SK-N-SH (cell line): Measurements from ENCODE around the gene SLC41A3. TPM values are rescaled to one million over a fixed set of nuclear protein-coding genes. Genes with fewer than 3 reads are reported as not detected.

Experiments used
- CTCF ChIA-PET: fragments of 300-600, 350-600 bp; formaldehyde crosslinking; extraction: SDS; loops from one replicate; lab custom pipeline; 2021; lab: Yijun Ruan, JAX
- POLR2A ChIA-PET: fragments of 350-600 bp; sonication (Branson Sonifier 250); formaldehyde crosslinking; extraction: SDS; loops from one replicate; lab custom pipeline; 2020; ENCODE audit warnings: antibody characterized with exemption, inconsistent platforms; lab: Yijun Ruan, JAX
- DNase-seq: peaks from one replicate; pipeline ENCODE4 v3.0.0; 2012
- H2AFZ ChIP-seq: fragments of 200-600 bp; sonication (generic); 2 replicates; pipeline ENCODE4 v1.8.1; 2016; ENCODE audit warnings: antibody characterized with exemption, mild to moderate bottlenecking, low read depth
- H3F3A ChIP-seq: fragments of 200-600 bp; sonication (generic); replicated peaks from 2 replicates; pipeline ENCODE3; 2016; ENCODE audit warnings: antibody characterized with exemption, mild to moderate bottlenecking; ENCODE audit not compliant: insufficient read depth
- H3K27ac ChIP-seq, 2 experiments: fragments of 200-500 bp in 1 of 2; fragments of 200-600 bp in 1 of 2; sonication (Bioruptor generic) in 1 of 2; sonication (generic), shearing (Covaris generic) in 1 of 2; 2 replicates each; pipeline versions ENCODE4 v1.5.1 to v1.6.1; 2014 to 2016; ENCODE audit warnings: low read depth in 2 of 2, inconsistent platforms in 1 of 2, low read length in 1 of 2, mild to moderate bottlenecking in 1 of 2, mixed read lengths in 1 of 2
- H3K27me3 ChIP-seq: fragments of 200-600 bp; sonication (generic), shearing (Covaris generic); 2 replicates; pipeline ENCODE4 v1.6.1; 2016; ENCODE audit warnings: mixed run types; ENCODE audit not compliant: insufficient read depth
- H3K36me3 ChIP-seq, 2 experiments: fragments of 200-500 bp in 1 of 2; fragments of 200-600 bp in 1 of 2; sonication (Bioruptor generic) in 1 of 2; sonication (generic) in 1 of 2; replicated peaks in 1 of 2; 2 replicates each; pipeline versions ENCODE3 to v1.5.1; 2014 to 2016; ENCODE audit warnings: low read length in 1 of 2, mild to moderate bottlenecking in 1 of 2; ENCODE audit not compliant: insufficient read depth in 2 of 2, control insufficient read depth in 1 of 2
- H3K4me1 ChIP-seq, 2 experiments: fragments of 200-500 bp in 1 of 2; fragments of 200-600 bp in 1 of 2; sonication (Bioruptor generic) in 1 of 2; sonication (generic), shearing (Covaris generic) in 1 of 2; 2 replicates each; pipeline versions ENCODE4 v1.5.1 to v1.6.1; 2014 to 2016; ENCODE audit warnings: low read depth in 1 of 2, low read length in 1 of 2, mixed run types in 1 of 2; ENCODE audit not compliant: insufficient read depth in 2 of 2, control insufficient read depth in 1 of 2
- H3K4me2 ChIP-seq: fragments of 200-600 bp; sonication (generic), shearing (Covaris generic); 2 replicates; pipeline ENCODE4 v1.6.1; 2017; ENCODE audit warnings: mixed run types
- H3K4me3 ChIP-seq, 2 experiments: fragments of 200-500 bp in 1 of 2; fragments of 200-600 bp in 1 of 2; sonication (Bioruptor generic) in 1 of 2; sonication (generic), shearing (Covaris generic) in 1 of 2; 2 replicates each; pipeline versions ENCODE4 v1.5.1 to v1.8.1; 2014 to 2016; ENCODE audit warnings: low read depth in 2 of 2, inconsistent platforms in 1 of 2, low read length in 1 of 2, mild to moderate bottlenecking in 1 of 2, mixed read lengths in 1 of 2, moderate library complexity in 1 of 2
- H3K79me2 ChIP-seq: fragments of 200-600 bp; sonication (generic); 2 replicates; pipeline ENCODE4 v1.8.1; 2017; ENCODE audit warnings: mild to moderate bottlenecking; ENCODE audit not compliant: insufficient read depth
- H3K9ac ChIP-seq: fragments of 200-600 bp; sonication (generic); 2 replicates; pipeline ENCODE4 v1.6.1; 2017; ENCODE audit warnings: mixed run types
- H3K9me2 ChIP-seq: fragments of 200-600 bp; sonication (generic); 2 replicates; pipeline ENCODE4 v1.6.1; 2017; ENCODE audit warnings: mixed run types
- H3K9me3 ChIP-seq: fragments of 200-600 bp; sonication (generic); 2 replicates; pipeline ENCODE4 v1.6.1; 2017; ENCODE audit warnings: mixed run types, mild to moderate bottlenecking, moderate library complexity
- H4K20me1 ChIP-seq: fragments of 200-600 bp; sonication (generic); 2 replicates; pipeline ENCODE4 v1.6.1; 2017; ENCODE audit warnings: mild to moderate bottlenecking, mixed run types; ENCODE audit not compliant: insufficient read depth
- CHD2 ChIP-seq: fragments of 150-350 bp; IDR thresholded peaks from 2 replicates; pipeline ENCODE4 v1.6.1; 2018; ENCODE audit warnings: low read length; ENCODE audit not compliant: partially characterized antibody
- EP300 ChIP-seq, 2 experiments: IDR thresholded peaks; 2 replicates each; pipeline versions ENCODE4 v1.4.0 to v1.6.1; 2012; ENCODE audit warnings: borderline replicate concordance in 1 of 2, low read depth in 1 of 2, low read length in 1 of 2
- FOSL2 ChIP-seq: IDR thresholded peaks from 2 replicates; pipeline ENCODE4 v1.4.0; 2012; ENCODE audit warnings: low read depth, mild to moderate bottlenecking, moderate library complexity, borderline replicate concordance
- FOXM1 ChIP-seq: IDR thresholded peaks from 2 replicates; pipeline ENCODE4 v1.4.0; 2012; ENCODE audit warnings: low read depth, mild to moderate bottlenecking
- GABPA ChIP-seq: IDR thresholded peaks from 2 replicates; pipeline ENCODE4 v1.4.0; 2012; ENCODE audit warnings: low read depth, mild to moderate bottlenecking
- JUND ChIP-seq: IDR thresholded peaks from 2 replicates; pipeline ENCODE4 v1.4.0; 2012
- MXI1 ChIP-seq: IDR thresholded peaks from 2 replicates; pipeline ENCODE4 v1.6.1; 2012; ENCODE audit warnings: mild to moderate bottlenecking, low read depth, low read length, improper control_type of control experiment
- RFX5 ChIP-seq: IDR thresholded peaks from 2 replicates; pipeline ENCODE4 v1.6.1; 2012; ENCODE audit warnings: mild to moderate bottlenecking, improper control_type of control experiment, low read length
- RXRA ChIP-seq: IDR thresholded peaks from 2 replicates; pipeline ENCODE4 v1.4.0; 2012; ENCODE audit warnings: low read depth, mild to moderate bottlenecking, borderline replicate concordance
- WGBS: methylation state at CpG from one replicate; pipeline ENCODE4 v1.1.6; 2017; ENCODE audit warnings: low lambda C conversion rate; 5-methylcytosine and 5-hydroxymethylcytosine counted together
- polyA plus RNA-seq, 3 experiments: library from polyadenylated mRNA; depleted of rRNA; stranded (reverse); fragments of >200 nt; gene quantifications; 2 replicates each; pipeline ENCODE4 v1.2.3, GENCODE V29; 2012
- TF ChIP-seq, protein P1 (sequence below): fragments of 200-600 bp; sonication (generic); IDR thresholded peaks from 2 replicates; pipeline ENCODE4 v1.6.1; 2017; ENCODE audit warnings: antibody characterized with exemption, mild to moderate bottlenecking, moderate library complexity
- TF ChIP-seq, protein P2 (sequence below): IDR thresholded peaks from 2 replicates; pipeline ENCODE4 v1.6.1; 2012; ENCODE audit warnings: mild to moderate bottlenecking, low read depth, low read length, moderate library complexity
- TF ChIP-seq, protein P3 (sequence below): IDR thresholded peaks from 2 replicates; pipeline ENCODE4 v1.4.0; 2012; ENCODE audit warnings: low read depth
- TF ChIP-seq, protein P4 (sequence below): IDR thresholded peaks from 2 replicates; pipeline ENCODE4 v1.4.0; 2012; ENCODE audit warnings: low read depth, borderline replicate concordance

SLC41A3 gene
- polyA plus RNA-seq, 1 of the 3 experiments (the other 2 are of a cell fraction) = 53.4 TPM

DNA sequence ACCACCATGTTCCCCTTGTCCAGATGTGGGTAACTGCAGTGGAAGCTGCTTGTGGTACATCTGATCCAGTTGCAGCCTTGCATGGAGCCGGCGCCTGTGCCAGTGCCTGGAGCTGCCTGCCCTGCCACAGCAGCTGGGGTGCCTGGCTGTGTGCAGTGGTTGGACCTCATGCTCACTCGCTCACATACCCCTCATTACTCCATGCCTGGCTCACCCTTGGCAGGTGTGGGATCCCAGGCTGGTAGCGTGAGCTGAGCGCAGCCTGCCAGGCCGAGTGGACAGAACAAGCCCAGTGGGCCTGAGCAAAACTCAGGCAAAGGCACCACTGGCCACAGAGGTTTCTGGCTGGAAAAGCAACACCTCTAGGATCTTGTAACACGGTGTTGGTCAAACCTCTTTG is 79.2 kb downstream of the SLC41A3 start:
- POLR2A ChIA-PET = no interaction called here
- CTCF ChIA-PET = interaction anchor here (1.0 kb wide), 1 partner anchor 13 kb away, joined by 3 read pairs; no protein-coding TSS in a partner anchor
- no peak for TF ChIP-seq GABPA
- TF ChIP-seq JUND = no peak
- TF ChIP-seq, protein P1, sequence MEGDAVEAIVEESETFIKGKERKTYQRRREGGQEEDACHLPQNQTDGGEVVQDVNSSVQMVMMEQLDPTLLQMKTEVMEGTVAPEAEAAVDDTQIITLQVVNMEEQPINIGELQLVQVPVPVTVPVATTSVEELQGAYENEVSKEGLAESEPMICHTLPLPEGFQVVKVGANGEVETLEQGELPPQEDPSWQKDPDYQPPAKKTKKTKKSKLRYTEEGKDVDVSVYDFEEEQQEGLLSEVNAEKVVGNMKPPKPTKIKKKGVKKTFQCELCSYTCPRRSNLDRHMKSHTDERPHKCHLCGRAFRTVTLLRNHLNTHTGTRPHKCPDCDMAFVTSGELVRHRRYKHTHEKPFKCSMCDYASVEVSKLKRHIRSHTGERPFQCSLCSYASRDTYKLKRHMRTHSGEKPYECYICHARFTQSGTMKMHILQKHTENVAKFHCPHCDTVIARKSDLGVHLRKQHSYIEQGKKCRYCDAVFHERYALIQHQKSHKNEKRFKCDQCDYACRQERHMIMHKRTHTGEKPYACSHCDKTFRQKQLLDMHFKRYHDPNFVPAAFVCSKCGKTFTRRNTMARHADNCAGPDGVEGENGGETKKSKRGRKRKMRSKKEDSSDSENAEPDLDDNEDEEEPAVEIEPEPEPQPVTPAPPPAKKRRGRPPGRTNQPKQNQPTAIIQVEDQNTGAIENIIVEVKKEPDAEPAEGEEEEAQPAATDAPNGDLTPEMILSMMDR = no peak
- no peak for TF ChIP-seq FOXM1
- TF ChIP-seq, protein P2, sequence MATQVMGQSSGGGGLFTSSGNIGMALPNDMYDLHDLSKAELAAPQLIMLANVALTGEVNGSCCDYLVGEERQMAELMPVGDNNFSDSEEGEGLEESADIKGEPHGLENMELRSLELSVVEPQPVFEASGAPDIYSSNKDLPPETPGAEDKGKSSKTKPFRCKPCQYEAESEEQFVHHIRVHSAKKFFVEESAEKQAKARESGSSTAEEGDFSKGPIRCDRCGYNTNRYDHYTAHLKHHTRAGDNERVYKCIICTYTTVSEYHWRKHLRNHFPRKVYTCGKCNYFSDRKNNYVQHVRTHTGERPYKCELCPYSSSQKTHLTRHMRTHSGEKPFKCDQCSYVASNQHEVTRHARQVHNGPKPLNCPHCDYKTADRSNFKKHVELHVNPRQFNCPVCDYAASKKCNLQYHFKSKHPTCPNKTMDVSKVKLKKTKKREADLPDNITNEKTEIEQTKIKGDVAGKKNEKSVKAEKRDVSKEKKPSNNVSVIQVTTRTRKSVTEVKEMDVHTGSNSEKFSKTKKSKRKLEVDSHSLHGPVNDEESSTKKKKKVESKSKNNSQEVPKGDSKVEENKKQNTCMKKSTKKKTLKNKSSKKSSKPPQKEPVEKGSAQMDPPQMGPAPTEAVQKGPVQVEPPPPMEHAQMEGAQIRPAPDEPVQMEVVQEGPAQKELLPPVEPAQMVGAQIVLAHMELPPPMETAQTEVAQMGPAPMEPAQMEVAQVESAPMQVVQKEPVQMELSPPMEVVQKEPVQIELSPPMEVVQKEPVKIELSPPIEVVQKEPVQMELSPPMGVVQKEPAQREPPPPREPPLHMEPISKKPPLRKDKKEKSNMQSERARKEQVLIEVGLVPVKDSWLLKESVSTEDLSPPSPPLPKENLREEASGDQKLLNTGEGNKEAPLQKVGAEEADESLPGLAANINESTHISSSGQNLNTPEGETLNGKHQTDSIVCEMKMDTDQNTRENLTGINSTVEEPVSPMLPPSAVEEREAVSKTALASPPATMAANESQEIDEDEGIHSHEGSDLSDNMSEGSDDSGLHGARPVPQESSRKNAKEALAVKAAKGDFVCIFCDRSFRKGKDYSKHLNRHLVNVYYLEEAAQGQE = no peak
- no peak for TF ChIP-seq CHD2

DNA sequence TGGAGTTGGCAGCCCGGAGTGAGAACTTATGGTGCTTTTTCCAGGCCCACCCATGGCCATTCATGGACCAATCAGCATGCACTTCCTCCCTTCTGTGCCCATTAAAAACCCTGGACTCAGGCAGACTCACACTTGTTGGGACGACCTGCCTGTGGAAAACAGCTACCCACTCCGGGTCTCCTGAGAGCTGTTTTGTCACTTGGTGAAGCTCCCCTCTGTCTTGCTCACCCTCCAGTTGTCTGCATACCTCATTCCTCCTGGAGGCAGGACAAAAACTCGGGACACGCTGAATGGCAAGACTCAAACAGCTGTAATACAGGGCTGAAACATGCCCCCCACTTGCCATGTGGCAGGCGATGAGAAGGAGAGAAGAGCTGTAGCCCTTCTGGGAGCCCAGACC is 79.7 kb downstream of the SLC41A3 start:
- Histone ChIP-seq H3K27me3 (no peaks in the 10 kb centered on the region), H4K20me1 (no peaks in the 10 kb centered on the region), H3K4me3 (no peak overlapping the region), H3K36me3 (no peaks in the 10 kb centered on the region), H3K4me2 (no peak overlapping the region), H3K9ac (no peak overlapping the region), H2AFZ (no peak overlapping the region), H3K9me2 (no peaks in the 10 kb centered on the region), H3K79me2 (no peaks in the 10 kb centered on the region), H3K9me3 (no peaks in the 10 kb centered on the region), H3K4me1 (peaks cover 2 to 9% of the 10 kb centered on the region in 2 experiments; a peak in 3 of 4 replicates), H3F3A (peaks cover 11% of the 10 kb centered on the region), H3K27ac (no peak overlapping the region)
- ChIA-PET CTCF (interaction anchor here (1.0 kb wide), 1 partner anchor 14 kb away, joined by 3 read pairs; no protein-coding TSS in a partner anchor), POLR2A (no interaction called here)
- DNase-seq = no peak
- WGBS = 69% methylated on average over 6 of the region's 6 CpGs
- TF ChIP-seq JUND = no peak
- TF ChIP-seq, protein P3, sequence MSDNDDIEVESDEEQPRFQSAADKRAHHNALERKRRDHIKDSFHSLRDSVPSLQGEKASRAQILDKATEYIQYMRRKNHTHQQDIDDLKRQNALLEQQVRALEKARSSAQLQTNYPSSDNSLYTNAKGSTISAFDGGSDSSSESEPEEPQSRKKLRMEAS = no peak
- no peak for TF ChIP-seq RXRA
- no peak for TF ChIP-seq FOXM1
- TF ChIP-seq, protein P1 = no peak
- TF ChIP-seq, protein P2 = no peak
- TF ChIP-seq EP300 (IDR thresholded peaks at IDR 0.05; ENCODE audit: borderline replicate concordance in 1 of 2, low read depth in 1 of 2, low read length in 1 of 2) = no peak
- TF ChIP-seq, protein P4, sequence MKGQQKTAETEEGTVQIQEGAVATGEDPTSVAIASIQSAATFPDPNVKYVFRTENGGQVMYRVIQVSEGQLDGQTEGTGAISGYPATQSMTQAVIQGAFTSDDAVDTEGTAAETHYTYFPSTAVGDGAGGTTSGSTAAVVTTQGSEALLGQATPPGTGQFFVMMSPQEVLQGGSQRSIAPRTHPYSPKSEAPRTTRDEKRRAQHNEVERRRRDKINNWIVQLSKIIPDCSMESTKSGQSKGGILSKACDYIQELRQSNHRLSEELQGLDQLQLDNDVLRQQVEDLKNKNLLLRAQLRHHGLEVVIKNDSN = no peak
- no peak for TF ChIP-seq FOSL2
- no peak for TF ChIP-seq MXI1
- TF ChIP-seq RFX5 = no peak

More for the DNA sequence above, 79.2 kb downstream of the SLC41A3 start:
- Histone ChIP-seq H3K9ac (no peak overlapping the region), H3K79me2 (no peaks in the 10 kb centered on the region), H3K4me1 (peaks cover 2 to 9% of the 10 kb centered on the region in 2 experiments; a peak in 3 of 4 replicates), H3K4me2 (no peak overlapping the region), H3K9me2 (no peaks in the 10 kb centered on the region), H2AFZ (no peak overlapping the region), H3F3A (peaks cover 11% of the 10 kb centered on the region), H3K9me3 (no peaks in the 10 kb centered on the region), H3K27ac (peak overlapping the region in 1 of 2 experiments; percentile 72; a peak in 1 of 4 replicates), H4K20me1 (no peaks in the 10 kb centered on the region), H3K27me3 (no peaks in the 10 kb centered on the region), H3K4me3 (no peak overlapping the region), H3K36me3 (no peaks in the 10 kb centered on the region)
- WGBS = 87% methylated on average over 3 of the region's 7 CpGs
- no peak for DNase-seq
